ENCODE data around the gene SERPINB12. TPM values are rescaled to one million over a fixed set of nuclear protein-coding genes. Genes with fewer than 3 reads are reported as not detected.

SERPINB12 gene
- total and polyA plus RNA-seq, 10 of the 15 experiments (the other 5 are each of a cell fraction or from before 2014, with no cell fraction given): not detected

DNA sequence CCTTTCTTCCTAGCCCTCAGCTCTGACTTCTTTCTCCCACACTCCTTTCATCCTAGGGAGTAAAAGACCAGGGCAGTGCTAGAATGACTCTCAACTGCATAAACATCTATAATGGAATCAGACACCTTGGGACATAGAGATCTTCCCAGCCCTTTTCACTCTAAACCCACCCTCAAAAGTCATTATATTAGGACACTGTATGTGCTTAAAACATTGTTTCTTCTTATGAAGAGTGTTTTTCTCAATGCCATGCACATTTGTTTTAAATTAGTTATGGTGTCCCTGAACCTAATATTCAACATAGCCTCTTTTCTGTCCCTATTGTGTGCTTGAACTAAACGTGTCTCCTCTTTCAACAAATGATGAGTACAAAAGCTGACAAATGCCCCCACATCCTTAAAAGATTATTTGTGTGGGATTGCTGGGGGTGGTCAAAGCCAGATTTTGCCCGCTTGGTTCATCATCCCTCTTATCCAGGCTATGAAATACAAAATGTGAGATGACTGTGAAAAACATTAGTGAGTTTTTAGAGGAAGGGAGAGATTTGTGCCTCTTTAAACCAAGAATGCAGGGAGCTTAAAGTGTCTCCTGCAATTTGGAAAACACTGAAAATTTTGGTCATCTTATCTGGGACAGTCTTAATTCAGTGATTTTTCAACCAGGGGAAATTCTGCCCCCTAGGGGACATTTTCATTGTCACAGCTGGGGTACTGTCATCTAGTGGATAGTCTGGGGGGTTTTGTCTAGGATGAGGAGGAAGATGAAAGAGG lies 36.4 kb upstream of the SERPINB12 start (continued):
- TF ChIP-seq, protein P1, sequence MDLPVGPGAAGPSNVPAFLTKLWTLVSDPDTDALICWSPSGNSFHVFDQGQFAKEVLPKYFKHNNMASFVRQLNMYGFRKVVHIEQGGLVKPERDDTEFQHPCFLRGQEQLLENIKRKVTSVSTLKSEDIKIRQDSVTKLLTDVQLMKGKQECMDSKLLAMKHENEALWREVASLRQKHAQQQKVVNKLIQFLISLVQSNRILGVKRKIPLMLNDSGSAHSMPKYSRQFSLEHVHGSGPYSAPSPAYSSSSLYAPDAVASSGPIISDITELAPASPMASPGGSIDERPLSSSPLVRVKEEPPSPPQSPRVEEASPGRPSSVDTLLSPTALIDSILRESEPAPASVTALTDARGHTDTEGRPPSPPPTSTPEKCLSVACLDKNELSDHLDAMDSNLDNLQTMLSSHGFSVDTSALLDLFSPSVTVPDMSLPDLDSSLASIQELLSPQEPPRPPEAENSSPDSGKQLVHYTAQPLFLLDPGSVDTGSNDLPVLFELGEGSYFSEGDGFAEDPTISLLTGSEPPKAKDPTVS (IDR thresholded peaks at IDR 0.05; ENCODE audit: low read depth, low read length): no peak
- TF ChIP-seq, protein P2, sequence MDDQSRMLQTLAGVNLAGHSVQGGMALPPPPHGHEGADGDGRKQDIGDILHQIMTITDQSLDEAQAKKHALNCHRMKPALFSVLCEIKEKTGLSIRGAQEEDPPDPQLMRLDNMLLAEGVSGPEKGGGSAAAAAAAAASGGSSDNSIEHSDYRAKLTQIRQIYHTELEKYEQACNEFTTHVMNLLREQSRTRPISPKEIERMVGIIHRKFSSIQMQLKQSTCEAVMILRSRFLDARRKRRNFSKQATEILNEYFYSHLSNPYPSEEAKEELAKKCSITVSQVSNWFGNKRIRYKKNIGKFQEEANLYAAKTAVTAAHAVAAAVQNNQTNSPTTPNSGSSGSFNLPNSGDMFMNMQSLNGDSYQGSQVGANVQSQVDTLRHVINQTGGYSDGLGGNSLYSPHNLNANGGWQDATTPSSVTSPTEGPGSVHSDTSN (IDR thresholded peaks at IDR 0.05; ENCODE audit: insufficient replicate concordance, low read depth, low read length): no peak
- no peak for TF ChIP-seq RUNX3 (IDR thresholded peaks at IDR 0.05; ENCODE audit: low read length)
- no peak for TF ChIP-seq ZSCAN29 (IDR thresholded peaks at IDR 0.05)
- no peak for TF ChIP-seq ZNF207 (IDR thresholded peaks at IDR 0.05; ENCODE audit: borderline replicate concordance)

DNA sequence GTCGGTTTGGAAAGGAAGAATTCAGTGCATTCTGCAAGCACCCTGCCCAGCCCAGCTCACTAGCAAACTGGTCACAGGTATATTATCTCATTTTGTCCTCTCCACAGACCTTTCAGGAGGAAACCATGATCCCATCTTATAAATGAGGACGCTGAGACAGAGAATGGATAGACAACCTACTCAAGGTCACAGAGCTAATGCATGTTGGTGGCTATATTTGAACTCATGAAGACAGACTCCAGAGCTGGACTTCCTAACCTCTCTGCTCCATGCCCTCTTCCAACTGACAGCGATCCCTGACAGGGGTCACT lies 35.9 kb upstream of the SERPINB12 start:
- BruUV-seq (replicated peaks): no TSS peak

More for the DNA sequence above, 35.9 kb upstream of the SERPINB12 start:
- Histone ChIP-seq H3K36me3 (ENCODE audit: control insufficient read depth in 2 of 2, insufficient read depth in 2 of 2, low read length in 1 of 2) (no peaks in the 10 kb centered on the region), H3K4me1 (ENCODE audit: control insufficient read depth, insufficient read depth, low read length) (no peaks in the 10 kb centered on the region), H3K27ac (ENCODE audit: control insufficient read depth, insufficient read depth) (no peak overlapping the region), H3K9me3 (replicated peaks; ENCODE audit: control insufficient read depth, insufficient read depth, low read length) (no peaks in the 10 kb centered on the region), H3K79me2 (ENCODE audit: control insufficient read depth, insufficient read depth, low read length) (no peaks in the 10 kb centered on the region), H2AFZ (ENCODE audit: control insufficient read depth, low read depth, low read length) (no peak overlapping the region), H3K27me3 (replicated peaks in 1 of 2; ENCODE audit: control insufficient read depth in 2 of 2, insufficient read depth in 2 of 2, low read length in 1 of 2) (0 out of 4 replicates have a peak, but pooled peaks cover 0 to 1% of the 10 kb centered on the region in 2 experiments), H3K4me2 (ENCODE audit: control insufficient read depth, insufficient read depth) (no peak overlapping the region), H4K20me1 (ENCODE audit: control insufficient read depth, insufficient read depth) (no peaks in the 10 kb centered on the region), H3K4me3 (no peak overlapping the region), H3K9ac (ENCODE audit: control insufficient read depth, insufficient read depth, low read length) (no peak overlapping the region)
- DNase-seq (ENCODE audit: low read depth, low spot score) (no peak), ATAC-seq (no peak), FAIRE-seq (no peak)
- 50% methylated on average over 2 of the region's 3 CpGs for WGBS (ENCODE audit: insufficient coverage, insufficient replicate concordance, low lambda C conversion rate, missing lambda C conversion rate)
- ChIA-PET RAD21 (ENCODE audit: unreplicated experiment) (no interaction called here), SMC1A (ENCODE audit: uncharacterized antibody, unreplicated experiment) (interaction anchor here (1.1 to 4.2 kb wide), 3 partner anchors 11 to 57 kb away, joined by 3 to 18 read pairs (median 3); no protein-coding TSS in a partner anchor), POLR2A (no interaction called here), CTCF (interaction anchor here (1.0 to 9.3 kb wide), 8 partner anchors 8 to 496 kb away, joined by 3 to 91 read pairs (median 6); no protein-coding TSS in a partner anchor)
- no peak for TF ChIP-seq MYC (IDR thresholded peaks at IDR 0.05; ENCODE audit: insufficient read depth, insufficient read length, insufficient replicate concordance, low read length, severe bottlenecking)
- TF ChIP-seq, protein P3, sequence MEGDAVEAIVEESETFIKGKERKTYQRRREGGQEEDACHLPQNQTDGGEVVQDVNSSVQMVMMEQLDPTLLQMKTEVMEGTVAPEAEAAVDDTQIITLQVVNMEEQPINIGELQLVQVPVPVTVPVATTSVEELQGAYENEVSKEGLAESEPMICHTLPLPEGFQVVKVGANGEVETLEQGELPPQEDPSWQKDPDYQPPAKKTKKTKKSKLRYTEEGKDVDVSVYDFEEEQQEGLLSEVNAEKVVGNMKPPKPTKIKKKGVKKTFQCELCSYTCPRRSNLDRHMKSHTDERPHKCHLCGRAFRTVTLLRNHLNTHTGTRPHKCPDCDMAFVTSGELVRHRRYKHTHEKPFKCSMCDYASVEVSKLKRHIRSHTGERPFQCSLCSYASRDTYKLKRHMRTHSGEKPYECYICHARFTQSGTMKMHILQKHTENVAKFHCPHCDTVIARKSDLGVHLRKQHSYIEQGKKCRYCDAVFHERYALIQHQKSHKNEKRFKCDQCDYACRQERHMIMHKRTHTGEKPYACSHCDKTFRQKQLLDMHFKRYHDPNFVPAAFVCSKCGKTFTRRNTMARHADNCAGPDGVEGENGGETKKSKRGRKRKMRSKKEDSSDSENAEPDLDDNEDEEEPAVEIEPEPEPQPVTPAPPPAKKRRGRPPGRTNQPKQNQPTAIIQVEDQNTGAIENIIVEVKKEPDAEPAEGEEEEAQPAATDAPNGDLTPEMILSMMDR (IDR thresholded peaks at IDR 0.05 in 2 of 3, conservative IDR thresholded peaks at IDR 0.05 in 1 of 3; ENCODE audit: control insufficient read depth in 2 of 3, extremely low read depth in 1 of 3, insufficient read depth in 1 of 3, low read depth in 3 of 3, low read length in 3 of 3): no peak
- TF ChIP-seq DPF2 (IDR thresholded peaks at IDR 0.05): no peak
- TF ChIP-seq, protein P4, sequence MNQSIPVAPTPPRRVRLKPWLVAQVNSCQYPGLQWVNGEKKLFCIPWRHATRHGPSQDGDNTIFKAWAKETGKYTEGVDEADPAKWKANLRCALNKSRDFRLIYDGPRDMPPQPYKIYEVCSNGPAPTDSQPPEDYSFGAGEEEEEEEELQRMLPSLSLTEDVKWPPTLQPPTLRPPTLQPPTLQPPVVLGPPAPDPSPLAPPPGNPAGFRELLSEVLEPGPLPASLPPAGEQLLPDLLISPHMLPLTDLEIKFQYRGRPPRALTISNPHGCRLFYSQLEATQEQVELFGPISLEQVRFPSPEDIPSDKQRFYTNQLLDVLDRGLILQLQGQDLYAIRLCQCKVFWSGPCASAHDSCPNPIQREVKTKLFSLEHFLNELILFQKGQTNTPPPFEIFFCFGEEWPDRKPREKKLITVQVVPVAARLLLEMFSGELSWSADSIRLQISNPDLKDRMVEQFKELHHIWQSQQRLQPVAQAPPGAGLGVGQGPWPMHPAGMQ (IDR thresholded peaks at IDR 0.05; ENCODE audit: borderline replicate concordance): no peak
- TF ChIP-seq, protein P5, sequence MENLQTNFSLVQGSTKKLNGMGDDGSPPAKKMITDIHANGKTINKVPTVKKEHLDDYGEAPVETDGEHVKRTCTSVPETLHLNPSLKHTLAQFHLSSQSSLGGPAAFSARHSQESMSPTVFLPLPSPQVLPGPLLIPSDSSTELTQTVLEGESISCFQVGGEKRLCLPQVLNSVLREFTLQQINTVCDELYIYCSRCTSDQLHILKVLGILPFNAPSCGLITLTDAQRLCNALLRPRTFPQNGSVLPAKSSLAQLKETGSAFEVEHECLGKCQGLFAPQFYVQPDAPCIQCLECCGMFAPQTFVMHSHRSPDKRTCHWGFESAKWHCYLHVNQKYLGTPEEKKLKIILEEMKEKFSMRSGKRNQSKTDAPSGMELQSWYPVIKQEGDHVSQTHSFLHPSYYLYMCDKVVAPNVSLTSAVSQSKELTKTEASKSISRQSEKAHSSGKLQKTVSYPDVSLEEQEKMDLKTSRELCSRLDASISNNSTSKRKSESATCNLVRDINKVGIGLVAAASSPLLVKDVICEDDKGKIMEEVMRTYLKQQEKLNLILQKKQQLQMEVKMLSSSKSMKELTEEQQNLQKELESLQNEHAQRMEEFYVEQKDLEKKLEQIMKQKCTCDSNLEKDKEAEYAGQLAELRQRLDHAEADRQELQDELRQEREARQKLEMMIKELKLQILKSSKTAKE (IDR thresholded peaks at IDR 0.05; ENCODE audit: low read depth, poor library complexity, severe bottlenecking): no peak
- intact Hi-C loops (cut with micrococcal nuclease; ENCODE audit: unreplicated experiment): no loop called here
- in situ Hi-C loops (cut with MboI): loop anchor here (25.0 kb wide), 1 partner anchor 481 kb away; no protein-coding TSS in a partner anchor

All from GM12878 (cell line).